RKO (cell line): ENCODE results near the gene COX4I1.

Source experiments
- DNase-seq: peaks from one replicate; pipeline ENCODE4 v3.0.0-alpha.2; 2016; ENCODE audit warnings: low spot score

The COX4I1 gene

GRCh38 chr16:85767531-85767930 lies 32.0 kb upstream of the COX4I1 start:
- DNase-seq = peak; percentile 87

- no peak for DNase-seq
These were observed 31.3 kb upstream of the COX4I1 start for GRCh38 chr16:85768199-85768598.

GRCh38 chr16:85770741-85771140 lies 28.8 kb upstream of the COX4I1 start:
- DNase-seq = no peak

- no peak for DNase-seq
These were observed 26.5 kb upstream of the COX4I1 start for GRCh38 chr16:85773044-85773443.

GRCh38 chr16:85774136-85774535 lies 25.4 kb upstream of the COX4I1 start:
- DNase-seq = no peak

- DNase-seq = no peak
These were observed 24.7 kb upstream of the COX4I1 start for GRCh38 chr16:85774811-85775210.

- DNase-seq = no peak
These were observed 21.7 kb upstream of the COX4I1 start for GRCh38 chr16:85777583-85778310.

GRCh38 chr16:85778873-85779272 lies 20.6 kb upstream of the COX4I1 start:
- DNase-seq = no peak

GRCh38 chr16:85780281-85780680 lies 19.2 kb upstream of the COX4I1 start:
- DNase-seq = no peak

GRCh38 chr16:85781156-85781555 lies 18.3 kb upstream of the COX4I1 start:
- DNase-seq = no peak

- no peak for DNase-seq
These were observed 17.7 kb upstream of the COX4I1 start for GRCh38 chr16:85781695-85782370.

- DNase-seq = no peak
These were observed 17.0 kb upstream of the COX4I1 start for GRCh38 chr16:85782451-85782850.

- DNase-seq = no peak
These were observed 16.1 kb upstream of the COX4I1 start for GRCh38 chr16:85783441-85783840.

GRCh38 chr16:85784813-85785212 lies 14.7 kb upstream of the COX4I1 start:
- no peak for DNase-seq

- DNase-seq = no peak
These were observed 13.6 kb upstream of the COX4I1 start for GRCh38 chr16:85785927-85786326.

GRCh38 chr16:85788819-85789218 lies 10.7 kb upstream of the COX4I1 start:
- no peak for DNase-seq

GRCh38 chr16:85789773-85790172 lies 9.7 kb upstream of the COX4I1 start:
- no peak for DNase-seq

GRCh38 chr16:85793662-85794298 lies 5.7 kb upstream of the COX4I1 start:
- no peak for DNase-seq

GRCh38 chr16:85794696-85795095 lies 4.8 kb upstream of the COX4I1 start:
- no peak for DNase-seq

GRCh38 chr16:85796152-85796551 lies 3.3 kb upstream of the COX4I1 start:
- no peak for DNase-seq

- DNase-seq = no peak
These were observed 2.9 kb upstream of the COX4I1 start for GRCh38 chr16:85796599-85796998.

- peak; percentile 31 for DNase-seq
These were observed 1.2 kb upstream of the COX4I1 start for GRCh38 chr16:85798283-85798776.

GRCh38 chr16:85798901-85799496 lies 496 bp upstream of the COX4I1 start:
- peak; percentile 53 for DNase-seq
